Head of caudate nucleus (tissue), 42 donors: Measurements from ENCODE around the gene CRY1.

Source experiments
- DNase-seq, 42 donors: peaks; one replicate each; pipeline versions ENCODE4 v3.0.0 to v3.0.0-alpha.2; 2020 to 2021; ENCODE audit warnings: mixed read lengths in 7 of 42
- intact Hi-C: fragments of 100-400 bp; cut with DNase I; formaldehyde crosslinking; loops from one replicate; pipeline ENCODE4 v1.15.0; 2022

CRY1 gene

DNA sequence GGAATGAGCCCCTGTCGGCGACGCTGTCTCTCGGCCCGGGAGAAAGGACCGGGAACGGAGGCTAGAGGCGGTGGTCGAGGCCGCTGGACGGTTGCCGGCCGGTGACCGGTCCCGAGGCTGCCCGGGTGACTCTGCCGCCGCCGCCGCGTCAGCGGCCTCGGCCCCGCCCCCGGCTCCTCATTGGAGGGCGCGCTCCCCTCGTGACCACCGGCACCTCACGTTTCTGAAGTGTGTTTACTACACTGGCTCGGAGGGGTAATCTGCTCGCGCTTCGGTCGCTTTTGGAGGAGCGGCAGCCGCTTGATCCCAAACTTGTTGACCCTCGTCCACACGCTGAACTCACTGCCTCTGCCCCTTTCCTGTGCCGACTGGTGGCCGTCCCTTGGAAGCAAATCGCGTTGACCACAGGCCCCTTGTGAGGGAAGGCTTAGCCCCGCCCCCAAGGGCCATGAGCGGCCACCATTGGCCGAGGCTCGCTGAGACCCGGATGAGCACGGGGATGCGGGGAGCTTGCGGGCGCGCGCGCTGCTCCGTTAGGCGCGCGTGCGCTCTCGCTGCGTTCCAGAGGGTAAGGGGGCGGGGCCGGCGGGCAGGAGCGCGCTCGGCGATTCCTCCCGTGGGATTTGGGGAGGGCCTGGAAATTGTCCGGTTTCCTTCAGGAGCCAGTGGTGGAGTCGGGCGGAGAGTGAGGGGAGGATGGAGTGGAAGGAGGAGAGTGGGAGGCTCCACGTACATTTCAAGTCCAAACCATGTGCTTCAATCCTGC is at the start of gene CRY1:
Gene CRY1, minus strand, starts transcription at position 133 of the 766 bp plus-strand sequence. CDS start 588 bp downstream, outside the sequence.
- intact Hi-C loops: loop anchor here (5.0 kb wide), 2 partner anchors 106 to 136 kb away; partner anchors contain the start of genes MTERF2 and TMEM263
- DNase-seq: peak; percentile 90 to 98 (median 96)

DNA sequence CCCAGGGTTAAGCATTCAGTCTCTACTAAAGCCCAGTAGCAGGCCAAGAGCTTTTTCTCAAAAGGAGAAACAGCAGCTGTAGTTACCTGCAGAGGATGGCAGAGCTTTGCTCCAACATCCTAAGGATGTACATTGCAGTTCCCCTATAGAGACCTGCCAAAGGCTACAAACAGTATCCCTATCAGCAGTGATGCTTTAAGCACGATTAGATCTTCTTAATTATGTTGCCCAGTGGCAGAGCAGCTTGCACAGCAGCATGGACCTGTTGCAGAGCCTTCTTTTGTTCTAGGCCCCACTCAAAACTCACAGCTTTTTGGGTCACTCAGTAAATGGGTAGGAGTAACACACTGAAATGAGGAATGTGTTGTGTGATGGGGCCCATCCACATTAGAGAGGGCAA is 46.4 kb upstream of the CRY1 start:
- intact Hi-C loops: no loop called here
- no peak for DNase-seq

DNA sequence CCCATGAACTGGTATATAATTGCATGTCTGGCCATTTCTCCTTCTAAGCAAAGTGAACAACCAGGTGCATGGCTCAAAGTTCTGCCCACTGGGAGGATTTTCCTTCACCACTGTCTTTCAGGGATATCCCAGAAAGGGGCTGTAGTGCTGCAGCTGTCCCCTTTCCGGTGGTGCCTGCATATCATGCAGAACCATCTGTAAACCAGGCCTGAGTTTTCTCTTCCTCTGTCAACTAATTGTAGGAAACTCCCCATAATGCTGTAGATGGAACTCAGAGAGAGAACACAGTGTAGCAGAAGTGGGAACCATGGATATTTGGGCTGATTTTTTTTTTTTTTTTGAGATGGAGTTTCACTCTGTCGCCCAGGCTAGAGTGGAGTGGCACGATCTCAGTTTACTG is 45.6 kb upstream of the CRY1 start:
- intact Hi-C loops: no loop called here
- no peak for DNase-seq

DNA sequence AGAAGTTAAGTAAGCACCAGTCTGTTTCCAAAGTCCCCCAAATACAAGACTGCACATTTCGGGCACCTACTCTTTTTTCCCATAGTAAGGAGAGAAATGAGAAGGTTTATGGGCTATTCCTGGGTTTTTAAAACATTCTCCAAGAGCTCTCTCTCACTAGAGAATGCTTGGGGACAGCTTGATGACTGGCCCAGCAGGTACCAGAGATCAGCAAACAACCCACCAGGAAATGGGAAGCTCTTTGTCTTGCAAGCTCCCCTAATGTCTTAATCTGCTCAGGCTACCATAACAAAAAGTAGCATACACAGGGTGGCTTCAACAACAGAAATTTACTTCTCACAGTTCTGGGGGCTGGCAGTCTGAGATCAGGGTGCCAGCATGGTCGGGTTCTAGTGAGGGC is 41.8 kb upstream of the CRY1 start:
- intact Hi-C loops: no loop called here
- DNase-seq: no peak

DNA sequence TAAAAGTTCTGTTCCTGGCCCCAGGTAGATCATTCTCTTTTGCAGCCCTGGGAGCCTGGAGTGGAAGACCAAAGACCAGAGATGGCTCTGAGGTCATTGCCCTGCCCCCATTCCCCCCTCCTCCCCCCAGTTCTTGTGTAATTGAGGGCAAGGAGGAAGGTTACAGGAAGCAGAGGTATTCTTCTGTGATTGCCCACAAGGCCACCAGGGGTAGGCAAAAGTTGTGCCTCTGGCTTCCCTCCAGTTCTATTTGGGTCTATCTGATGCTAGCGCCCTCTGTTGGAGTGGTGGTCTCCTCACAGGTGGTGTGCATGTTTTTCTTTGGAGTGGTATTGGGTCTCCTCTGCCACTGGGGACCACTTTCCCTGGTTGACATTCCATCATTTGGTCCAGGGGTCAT is 41.2 kb upstream of the CRY1 start:
- intact Hi-C loops: loop anchor here (5.0 kb wide), 1 partner anchor 473 kb away; no protein-coding TSS in a partner anchor
- DNase-seq: no peak

DNA sequence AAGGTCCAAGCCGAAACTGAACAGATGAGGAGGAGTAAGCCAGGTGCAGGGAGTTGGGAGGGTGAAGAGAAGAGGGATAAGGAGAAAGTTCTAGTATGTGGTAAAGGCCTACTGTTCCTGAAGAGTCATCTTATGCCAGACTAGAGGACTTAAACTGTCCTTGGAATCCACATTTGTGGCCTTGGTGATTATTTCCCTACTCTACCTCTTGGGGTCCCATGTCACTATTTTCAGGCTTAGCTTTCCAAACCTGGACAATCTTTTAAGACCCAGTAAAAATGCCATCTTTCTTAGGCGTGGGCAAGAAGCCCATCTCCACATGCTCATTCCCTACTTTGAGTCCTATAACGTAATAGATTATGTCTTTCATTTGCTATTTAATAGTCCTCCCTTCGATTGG is 40.1 kb upstream of the CRY1 start:
- no peak for DNase-seq
- intact Hi-C loops: loop anchor here (5.0 kb wide), 1 partner anchor 474 kb away; no protein-coding TSS in a partner anchor

DNA sequence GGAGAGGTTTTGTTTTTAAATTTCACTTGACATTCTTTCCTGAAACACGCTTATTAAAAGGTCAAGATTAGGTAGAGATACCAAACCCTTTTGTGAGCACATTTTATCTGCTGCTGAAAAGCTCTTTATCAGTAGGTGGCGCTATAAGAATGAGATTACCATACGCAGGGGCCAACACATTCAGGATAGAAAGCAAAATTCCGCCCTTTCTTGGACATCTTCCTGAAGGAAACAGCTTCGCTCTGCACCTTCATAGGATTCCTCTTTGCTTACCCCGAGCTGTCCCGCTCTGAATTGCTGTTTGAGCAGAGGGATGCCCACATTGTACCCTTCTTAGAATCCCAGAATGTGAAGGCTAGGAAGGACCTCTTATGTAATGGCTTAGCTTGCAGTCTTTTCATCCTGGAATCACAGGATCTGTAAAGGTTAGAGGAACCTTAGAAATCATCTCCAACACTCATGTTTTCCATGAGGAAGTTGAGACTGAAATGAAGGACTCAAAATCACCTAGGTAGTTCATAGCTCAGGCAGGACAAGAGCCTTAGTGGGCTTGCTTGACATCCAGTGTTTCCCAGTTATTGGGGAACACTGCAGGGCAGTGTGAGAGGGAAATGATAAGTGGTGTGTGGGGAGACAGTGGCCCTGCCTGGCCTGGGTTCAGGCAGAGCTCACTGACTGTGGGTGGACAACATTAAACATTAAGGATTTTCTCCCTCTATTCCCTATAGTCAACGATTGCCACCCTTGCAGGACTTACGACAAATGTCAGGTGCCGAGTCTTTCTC is 38.7 kb upstream of the CRY1 start:
- intact Hi-C loops: loop anchor here (5.0 kb wide), 1 partner anchor 475 kb away; no protein-coding TSS in a partner anchor

DNA sequence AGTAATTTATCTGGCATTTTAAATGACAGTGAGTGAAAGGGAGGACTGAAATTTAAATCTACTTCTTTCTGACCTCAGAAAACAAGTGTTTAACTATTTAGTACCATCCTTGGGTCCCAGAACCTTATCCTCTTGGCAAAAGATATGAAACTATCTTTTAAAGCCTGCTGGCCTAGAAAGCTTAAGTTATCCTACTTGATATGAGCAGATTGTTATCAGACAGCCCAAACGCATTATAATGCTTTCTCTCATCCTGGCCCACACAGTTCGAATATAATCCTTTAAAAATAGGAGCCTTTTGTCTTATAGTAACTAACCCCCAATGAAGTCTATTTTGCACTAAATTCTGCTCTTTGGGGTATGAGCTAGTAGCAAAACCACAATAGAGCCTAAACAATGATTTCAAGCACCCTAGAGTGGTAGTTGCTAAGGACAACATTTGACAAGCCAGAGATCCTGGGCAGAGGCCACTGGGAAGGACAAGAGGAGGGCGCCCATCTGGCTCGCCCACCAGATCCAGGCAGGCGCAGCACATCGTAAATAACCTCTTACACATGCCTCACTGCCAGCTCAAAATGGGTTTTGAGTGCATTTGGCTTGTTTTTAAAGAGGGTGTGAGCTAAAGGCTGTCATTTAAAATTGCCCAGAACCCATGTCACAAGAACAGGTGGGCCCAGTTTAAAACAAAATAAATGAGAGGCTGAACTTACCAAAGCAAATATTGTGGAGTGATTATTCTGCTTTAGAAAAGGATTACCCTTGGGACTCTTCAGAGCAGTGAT is 37.7 kb upstream of the CRY1 start:
- intact Hi-C loops: loop anchor here (5.0 kb wide), 1 partner anchor 476 kb away; no protein-coding TSS in a partner anchor
- no peak for DNase-seq

More for the DNA sequence above, 38.7 kb upstream of the CRY1 start:
- DNase-seq: peak in 23 of 42 donors; percentile 1 to 70 (median 27)

DNA sequence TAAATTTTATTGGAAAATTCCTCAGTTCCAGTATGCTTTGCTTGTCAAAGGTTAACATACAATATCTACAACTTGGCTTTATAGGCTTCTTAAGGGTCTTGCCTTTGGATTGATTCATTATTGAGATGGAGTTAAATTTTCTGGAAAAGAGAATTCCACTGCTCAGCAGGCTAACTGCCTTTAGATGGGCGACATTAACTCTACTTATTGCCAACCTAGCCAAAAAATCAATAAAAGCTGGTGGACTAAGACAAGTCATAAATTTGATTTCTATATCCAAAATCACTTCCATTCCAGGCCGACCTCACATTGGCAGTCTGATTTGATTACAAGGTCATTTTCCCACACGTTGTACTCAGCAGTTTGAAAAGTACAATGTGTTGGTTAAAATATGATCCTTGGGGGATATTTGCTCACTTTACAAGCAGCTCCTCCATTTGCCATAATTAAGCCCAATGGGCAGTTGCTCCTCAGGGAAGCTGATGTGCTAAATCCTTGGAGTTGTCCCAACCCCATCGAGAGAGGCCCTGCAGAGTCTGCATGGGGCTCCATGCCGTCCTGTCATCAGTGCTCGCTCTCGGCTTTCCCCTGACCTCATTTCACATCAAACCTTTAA is 36.1 kb upstream of the CRY1 start:
- no peak for DNase-seq
- intact Hi-C loops: no loop called here

DNA sequence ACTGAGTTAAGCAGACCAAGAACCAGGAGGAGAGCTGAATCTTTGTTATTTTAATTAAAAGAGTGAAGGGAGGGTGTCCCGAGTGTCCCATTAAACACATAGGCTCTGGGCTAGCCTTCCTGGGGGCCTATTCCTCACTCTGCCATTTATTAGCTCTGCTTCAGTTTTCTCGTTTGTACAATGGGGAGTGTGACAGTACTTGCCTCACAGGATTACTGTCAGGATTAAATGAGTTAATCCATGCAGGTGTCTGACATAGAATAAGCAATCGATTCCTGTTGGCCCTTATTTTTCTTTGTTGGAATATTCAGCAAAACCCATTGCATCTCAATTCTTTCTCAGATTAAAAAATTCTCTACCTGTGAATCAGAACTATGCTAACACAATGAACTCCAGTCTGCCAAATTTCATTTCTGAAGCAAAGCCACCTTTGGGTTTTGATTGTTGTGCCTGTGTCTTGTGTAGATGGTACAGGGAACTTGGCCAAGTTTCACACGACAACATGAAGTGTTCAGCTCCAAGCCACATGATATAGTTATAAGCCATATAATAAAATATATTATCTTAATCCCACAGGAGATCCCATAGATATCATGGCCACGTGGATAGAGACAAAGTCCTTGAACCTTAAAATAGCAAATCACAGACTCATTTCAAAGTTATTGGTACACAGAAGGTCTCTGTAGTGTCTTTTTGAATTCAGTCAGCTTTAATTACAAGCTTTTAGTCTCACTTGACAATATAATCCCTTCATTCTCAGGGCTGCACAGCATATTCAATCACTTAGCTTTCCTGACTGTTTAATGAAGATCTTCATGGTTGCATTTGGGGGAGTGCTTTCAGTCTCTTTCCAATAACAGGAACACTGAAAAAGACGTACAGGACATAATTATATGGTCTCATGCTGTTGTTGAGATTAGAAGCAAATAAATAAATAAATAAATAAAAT is 34.4 kb upstream of the CRY1 start:
- DNase-seq: no peak
- intact Hi-C loops: no loop called here

DNA sequence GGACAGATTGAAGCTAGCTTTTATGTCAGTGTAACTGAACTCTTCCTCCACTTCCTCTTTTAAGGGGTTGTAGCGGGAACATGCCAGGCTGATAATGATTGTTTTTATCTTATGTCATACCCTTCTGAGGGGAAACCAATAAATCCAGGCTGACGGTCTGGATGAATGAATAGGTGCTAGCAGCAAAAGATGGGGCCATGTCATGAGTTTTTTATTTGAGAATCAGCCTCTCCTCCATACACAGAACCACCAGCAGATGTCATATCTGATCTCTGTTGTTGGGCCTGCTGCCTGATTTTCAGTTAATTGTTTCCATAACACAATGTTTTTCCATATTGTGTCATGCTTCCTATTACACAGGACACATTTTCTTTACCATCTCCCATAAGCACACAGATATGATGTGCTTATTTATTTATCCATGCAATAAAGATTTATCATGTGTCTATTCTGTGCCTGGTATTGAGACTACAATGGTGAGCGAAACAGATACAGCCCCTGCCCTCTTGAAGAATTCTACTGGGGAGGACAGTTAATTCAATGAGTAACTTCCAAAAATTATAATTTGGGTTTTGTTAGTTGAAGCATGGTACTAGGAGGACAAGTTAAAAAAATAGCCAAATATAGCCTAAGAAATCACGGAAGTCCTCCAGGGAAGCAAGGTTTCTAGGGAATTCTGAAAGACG is 33.6 kb upstream of the CRY1 start:
- intact Hi-C loops: no loop called here
- DNase-seq: no peak

DNA sequence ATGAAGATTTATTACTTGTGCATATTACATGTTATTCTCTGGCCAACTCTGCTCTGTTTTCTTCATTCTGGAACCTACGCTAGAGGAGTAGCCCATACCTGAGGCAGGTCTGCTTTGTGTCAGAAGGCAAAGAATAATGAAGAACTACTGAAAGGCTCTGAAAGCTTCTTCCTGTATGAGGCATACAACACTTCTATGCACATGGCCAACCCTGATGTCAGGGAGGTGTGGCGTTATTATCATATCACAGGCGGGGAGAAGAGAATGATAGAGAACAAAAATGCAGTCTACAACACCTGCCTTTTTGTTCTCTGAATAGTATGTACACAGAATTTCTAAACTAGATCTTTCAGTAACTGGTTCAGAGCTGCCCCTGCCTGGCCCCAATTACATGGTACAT is 32.5 kb upstream of the CRY1 start:
- intact Hi-C loops: no loop called here
- DNase-seq: no peak

DNA sequence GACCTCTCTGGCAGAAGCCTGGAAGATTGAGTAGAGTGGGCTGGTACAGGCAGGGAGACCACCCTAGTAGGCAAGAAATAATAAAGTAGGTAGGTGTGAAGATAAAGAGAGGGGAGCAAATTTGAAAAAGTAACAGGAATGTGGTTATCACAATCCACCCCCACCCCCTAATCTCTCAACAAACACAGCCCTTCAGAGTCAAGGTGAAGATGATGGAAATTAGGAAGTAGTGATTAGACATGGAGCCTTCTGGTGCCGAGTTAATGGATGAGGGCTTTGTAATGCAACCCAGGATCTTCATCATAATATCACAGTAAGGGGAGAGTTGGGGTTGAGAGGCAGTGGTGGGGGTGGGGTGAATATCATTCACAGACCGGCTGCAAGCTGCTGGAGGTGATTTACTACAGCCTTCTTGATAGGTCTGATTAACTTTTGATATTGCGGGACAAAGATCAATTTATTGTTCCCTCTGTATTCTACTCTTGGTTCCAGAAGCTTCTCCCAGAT is 29.2 kb upstream of the CRY1 start:
- DNase-seq: no peak
- intact Hi-C loops: no loop called here

DNA sequence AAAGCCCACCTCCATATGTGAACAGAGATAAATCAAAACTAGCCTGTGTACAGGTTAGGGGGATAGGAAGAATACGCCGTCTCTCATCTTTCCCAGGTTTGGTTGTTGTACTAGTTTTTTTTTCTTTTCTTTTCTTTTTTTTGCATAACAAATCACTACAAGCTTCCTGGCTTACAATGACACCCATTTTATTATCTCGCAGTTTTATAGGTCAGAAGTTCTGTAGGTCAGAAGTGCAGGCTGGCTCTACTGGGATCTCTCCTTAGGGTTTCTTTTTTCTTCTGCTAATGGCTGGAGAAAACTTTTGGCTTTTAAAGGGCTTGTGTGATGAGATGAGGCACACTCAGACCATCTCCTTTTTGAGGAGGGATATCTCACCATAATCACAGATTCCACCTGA is 25.7 kb upstream of the CRY1 start:
- intact Hi-C loops: no loop called here
- DNase-seq: no peak

DNA sequence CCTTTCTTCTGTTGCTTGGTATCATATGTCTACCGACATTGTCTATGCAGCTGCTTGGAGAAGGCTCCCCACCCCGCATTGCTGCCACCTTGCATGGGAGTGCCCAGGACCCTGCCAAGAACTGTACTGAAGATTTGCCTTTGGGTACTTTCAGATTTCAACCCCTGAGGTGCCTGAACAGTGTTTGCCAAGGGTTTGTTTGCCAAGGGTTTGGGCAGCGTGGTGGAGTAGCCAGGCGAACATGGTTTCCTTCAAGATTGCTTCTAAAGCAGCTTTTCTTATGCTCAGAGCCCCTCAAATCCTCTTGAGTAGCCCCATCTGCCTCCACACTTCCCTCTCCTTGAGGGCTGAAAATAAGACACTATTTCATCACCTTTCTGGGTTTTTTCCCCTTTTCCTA is 25.3 kb upstream of the CRY1 start:
- intact Hi-C loops: no loop called here
- no peak for DNase-seq

DNA sequence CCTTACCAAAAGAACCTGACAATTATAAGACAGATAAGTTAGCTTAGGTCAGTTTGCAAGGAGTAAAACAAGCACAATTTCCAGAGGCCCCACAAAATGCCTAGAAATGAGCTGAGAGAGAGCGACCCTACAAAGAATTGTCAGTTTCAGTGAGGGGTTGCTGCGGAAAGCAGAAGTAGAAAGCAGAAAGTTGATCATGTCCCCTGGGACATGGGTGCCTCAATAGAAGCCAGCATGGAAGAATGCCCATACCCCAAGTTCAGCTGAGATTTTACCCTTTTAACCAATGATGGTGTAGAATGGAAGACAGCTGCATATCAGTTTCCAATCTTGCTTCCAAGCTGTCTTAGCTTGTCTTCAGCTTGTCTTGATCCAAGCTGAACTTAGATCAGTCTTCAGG is 21.8 kb upstream of the CRY1 start:
- DNase-seq: no peak
- intact Hi-C loops: no loop called here

DNA sequence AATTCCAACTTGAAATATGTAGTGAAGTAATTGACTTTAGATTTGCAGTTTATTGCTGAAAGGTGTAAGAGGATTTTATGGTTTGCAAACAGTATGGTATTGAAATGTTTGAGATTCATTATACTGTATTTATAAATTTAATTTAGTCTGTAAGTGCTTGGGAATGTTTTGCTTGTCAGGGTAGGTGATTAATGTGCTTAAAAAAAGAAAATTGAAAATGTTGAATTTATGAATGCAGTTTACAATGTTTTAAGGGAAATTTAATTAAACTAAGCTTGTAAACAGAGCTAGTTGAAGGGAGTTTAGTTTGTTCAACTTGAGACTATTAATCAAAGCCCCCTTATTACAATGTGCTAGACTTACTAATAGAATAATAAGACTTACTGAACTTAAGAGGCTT is 18.0 kb upstream of the CRY1 start:
- intact Hi-C loops: no loop called here
- DNase-seq: no peak
